PFSK-1 (cell line): ENCODE data around the gene SOX13.

Experiments used
- FOXP2 ChIP-seq: optimal IDR thresholded peaks from 2 replicates; pipeline ENCODE3; 2011; ENCODE audit warnings: borderline replicate concordance, control low read depth, inconsistent platforms; ENCODE audit not compliant: insufficient read depth; ENCODE audit errors: extremely low read length, extremely low read depth
- POLR2AphosphoS5 ChIP-seq: IDR thresholded peaks from 2 replicates; pipeline ENCODE4 v1.6.1; 2012; ENCODE audit warnings: low read depth, mild to moderate bottlenecking, control low read depth, low read length, moderate library complexity
- REST ChIP-seq, 2 experiments: IDR thresholded peaks; 2 replicates each; pipeline versions ENCODE4 v1.6.1 to v1.8.0; 2011 to 2012; ENCODE audit warnings: low read depth in 2 of 2, low read length in 2 of 2, control low read depth in 1 of 2, inconsistent platforms in 1 of 2, mild to moderate bottlenecking in 1 of 2, moderate library complexity in 1 of 2; ENCODE audit not compliant: insufficient read depth in 1 of 2
- SIN3A ChIP-seq: IDR thresholded peaks from 2 replicates; pipeline ENCODE4 v1.6.1; 2012; ENCODE audit warnings: mild to moderate bottlenecking, low read length, moderate library complexity, borderline replicate concordance; ENCODE audit not compliant: insufficient read depth
- TAF1 ChIP-seq: IDR thresholded peaks from 2 replicates; pipeline ENCODE4 v1.6.1; 2012; ENCODE audit warnings: low read length, control low read depth, borderline replicate concordance; ENCODE audit not compliant: insufficient read depth

Gene SOX13

GRCh38 chr1:204046346-204046745 lies 26.6 kb upstream of the SOX13 start:
- TF ChIP-seq FOXP2 (no peak), REST (IDR thresholded peaks at IDR 0.05; ENCODE audit: insufficient read depth in 1 of 2, low read depth in 2 of 2, low read length in 2 of 2) (no peak), POLR2AphosphoS5 (no peak), TAF1 (no peak), SIN3A (no peak)

GRCh38 chr1:204051258-204051657 lies 21.7 kb upstream of the SOX13 start:
- TF ChIP-seq REST (IDR thresholded peaks at IDR 0.05; ENCODE audit: insufficient read depth in 1 of 2, low read depth in 2 of 2, low read length in 2 of 2) (no peak), TAF1 (no peak), SIN3A (no peak), FOXP2 (no peak), POLR2AphosphoS5 (no peak)

DNA sequence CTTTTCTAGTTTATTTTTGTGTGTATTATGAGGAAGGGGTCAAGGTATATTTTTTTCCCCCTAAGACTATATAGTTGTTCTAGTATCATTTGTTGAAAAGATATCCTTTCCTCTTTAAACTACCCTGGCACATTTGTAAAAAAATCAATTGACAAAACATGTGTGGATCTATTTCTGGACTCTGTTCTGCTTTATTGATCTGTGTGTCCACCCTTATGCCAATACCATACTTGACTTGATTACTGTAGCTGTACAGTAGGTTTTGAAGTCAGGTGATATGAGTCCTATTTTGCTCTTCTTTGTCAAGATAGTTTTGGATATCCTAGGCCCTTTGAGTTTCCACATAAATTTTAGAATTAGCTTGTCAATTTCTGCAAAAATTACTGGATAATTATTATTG lies 21.2 kb upstream of the SOX13 start:
- TF ChIP-seq POLR2AphosphoS5 (no peak), SIN3A (no peak), TAF1 (no peak), FOXP2 (no peak), REST (IDR thresholded peaks at IDR 0.05; ENCODE audit: insufficient read depth in 1 of 2, low read depth in 2 of 2, low read length in 2 of 2) (no peak)

- TF ChIP-seq POLR2AphosphoS5, result no peak
- TF ChIP-seq SIN3A, result no peak
- TF ChIP-seq FOXP2, result no peak
- no peak for TF ChIP-seq REST (IDR thresholded peaks at IDR 0.05; ENCODE audit: insufficient read depth in 1 of 2, low read depth in 2 of 2, low read length in 2 of 2)
- no peak for TF ChIP-seq TAF1
These were observed 19.0 kb upstream of the SOX13 start for GRCh38 chr1:204053893-204054292.

- TF ChIP-seq SIN3A (no peak), FOXP2 (no peak), POLR2AphosphoS5 (no peak), TAF1 (no peak), REST (IDR thresholded peaks at IDR 0.05; ENCODE audit: insufficient read depth in 1 of 2, low read depth in 2 of 2, low read length in 2 of 2) (no peak)
These were observed 12.9 kb upstream of the SOX13 start for GRCh38 chr1:204059970-204060369.
